ENCODE data around the gene KLHL26.

- TF ChIP-seq, protein P1, sequence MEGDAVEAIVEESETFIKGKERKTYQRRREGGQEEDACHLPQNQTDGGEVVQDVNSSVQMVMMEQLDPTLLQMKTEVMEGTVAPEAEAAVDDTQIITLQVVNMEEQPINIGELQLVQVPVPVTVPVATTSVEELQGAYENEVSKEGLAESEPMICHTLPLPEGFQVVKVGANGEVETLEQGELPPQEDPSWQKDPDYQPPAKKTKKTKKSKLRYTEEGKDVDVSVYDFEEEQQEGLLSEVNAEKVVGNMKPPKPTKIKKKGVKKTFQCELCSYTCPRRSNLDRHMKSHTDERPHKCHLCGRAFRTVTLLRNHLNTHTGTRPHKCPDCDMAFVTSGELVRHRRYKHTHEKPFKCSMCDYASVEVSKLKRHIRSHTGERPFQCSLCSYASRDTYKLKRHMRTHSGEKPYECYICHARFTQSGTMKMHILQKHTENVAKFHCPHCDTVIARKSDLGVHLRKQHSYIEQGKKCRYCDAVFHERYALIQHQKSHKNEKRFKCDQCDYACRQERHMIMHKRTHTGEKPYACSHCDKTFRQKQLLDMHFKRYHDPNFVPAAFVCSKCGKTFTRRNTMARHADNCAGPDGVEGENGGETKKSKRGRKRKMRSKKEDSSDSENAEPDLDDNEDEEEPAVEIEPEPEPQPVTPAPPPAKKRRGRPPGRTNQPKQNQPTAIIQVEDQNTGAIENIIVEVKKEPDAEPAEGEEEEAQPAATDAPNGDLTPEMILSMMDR (IDR thresholded peaks at IDR 0.05; ENCODE audit: poor library complexity, severe bottlenecking), result no peak
- TF ChIP-seq, protein P2, sequence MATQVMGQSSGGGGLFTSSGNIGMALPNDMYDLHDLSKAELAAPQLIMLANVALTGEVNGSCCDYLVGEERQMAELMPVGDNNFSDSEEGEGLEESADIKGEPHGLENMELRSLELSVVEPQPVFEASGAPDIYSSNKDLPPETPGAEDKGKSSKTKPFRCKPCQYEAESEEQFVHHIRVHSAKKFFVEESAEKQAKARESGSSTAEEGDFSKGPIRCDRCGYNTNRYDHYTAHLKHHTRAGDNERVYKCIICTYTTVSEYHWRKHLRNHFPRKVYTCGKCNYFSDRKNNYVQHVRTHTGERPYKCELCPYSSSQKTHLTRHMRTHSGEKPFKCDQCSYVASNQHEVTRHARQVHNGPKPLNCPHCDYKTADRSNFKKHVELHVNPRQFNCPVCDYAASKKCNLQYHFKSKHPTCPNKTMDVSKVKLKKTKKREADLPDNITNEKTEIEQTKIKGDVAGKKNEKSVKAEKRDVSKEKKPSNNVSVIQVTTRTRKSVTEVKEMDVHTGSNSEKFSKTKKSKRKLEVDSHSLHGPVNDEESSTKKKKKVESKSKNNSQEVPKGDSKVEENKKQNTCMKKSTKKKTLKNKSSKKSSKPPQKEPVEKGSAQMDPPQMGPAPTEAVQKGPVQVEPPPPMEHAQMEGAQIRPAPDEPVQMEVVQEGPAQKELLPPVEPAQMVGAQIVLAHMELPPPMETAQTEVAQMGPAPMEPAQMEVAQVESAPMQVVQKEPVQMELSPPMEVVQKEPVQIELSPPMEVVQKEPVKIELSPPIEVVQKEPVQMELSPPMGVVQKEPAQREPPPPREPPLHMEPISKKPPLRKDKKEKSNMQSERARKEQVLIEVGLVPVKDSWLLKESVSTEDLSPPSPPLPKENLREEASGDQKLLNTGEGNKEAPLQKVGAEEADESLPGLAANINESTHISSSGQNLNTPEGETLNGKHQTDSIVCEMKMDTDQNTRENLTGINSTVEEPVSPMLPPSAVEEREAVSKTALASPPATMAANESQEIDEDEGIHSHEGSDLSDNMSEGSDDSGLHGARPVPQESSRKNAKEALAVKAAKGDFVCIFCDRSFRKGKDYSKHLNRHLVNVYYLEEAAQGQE (IDR thresholded peaks at IDR 0.05; ENCODE audit: borderline replicate concordance), result no peak
These were observed 64.4 kb downstream of the KLHL26 start for GRCh38 chr19:18701250-18701608.

All from neural cell (in vitro differentiated cells).